ENCODE results near the gene R3HDM2.
A peak's percentile ranks its signal among the peaks of the same experiment; 100 is the strongest.

The R3HDM2 gene

GRCh38 chr12:57465747-57466505, 35.1 kb upstream of the R3HDM2 start:
- DNase-seq: no peak

GRCh38 chr12:57465030-57465746, 34.3 kb upstream of the R3HDM2 start:
- DNase-seq: no peak

- DNase-seq: no peak
These were observed 33.7 kb upstream of the R3HDM2 start for GRCh38 chr12:57464569-57464968.

GRCh38 chr12:57462912-57463253, 32.0 kb upstream of the R3HDM2 start:
- DNase-seq: no peak

- peak; percentile 80 for DNase-seq
These were observed 31.5 kb upstream of the R3HDM2 start for GRCh38 chr12:57462251-57462911.

- DNase-seq: no peak
These were observed 31.0 kb upstream of the R3HDM2 start for GRCh38 chr12:57461917-57462250.

- no peak for DNase-seq
These were observed 30.6 kb upstream of the R3HDM2 start for GRCh38 chr12:57461276-57461916.

- no peak for DNase-seq
These were observed 30.0 kb upstream of the R3HDM2 start for GRCh38 chr12:57460841-57461275.

GRCh38 chr12:57460468-57460784, 29.6 kb upstream of the R3HDM2 start:
- no peak for DNase-seq

- no peak for DNase-seq
These were observed 29.1 kb upstream of the R3HDM2 start, which contains the start of gene GLI1 for GRCh38 chr12:57459750-57460467. GLI1 (plus strand) TSS chr12:57459785; CDS start chr12:57463692, 3,907 bp downstream.

GRCh38 chr12:57459055-57459749, 28.4 kb upstream of the R3HDM2 start:
- DNase-seq: peak; percentile 85

- no peak for DNase-seq
These were observed 27.8 kb upstream of the R3HDM2 start for GRCh38 chr12:57458665-57459054.

GRCh38 chr12:57456737-57457490, 26.1 kb upstream of the R3HDM2 start:
- DNase-seq: no peak

GRCh38 chr12:57456145-57456700, 25.4 kb upstream of the R3HDM2 start:
- DNase-seq: no peak

- no peak for DNase-seq
These were observed 24.7 kb upstream of the R3HDM2 start for GRCh38 chr12:57455374-57456144.

GRCh38 chr12:57454566-57455373, 23.9 kb upstream of the R3HDM2 start, which contains the start of gene INHBE:
INHBE (plus strand) TSS chr12:57455307; CDS start chr12:57455537, 230 bp downstream.
- DNase-seq: no peak

GRCh38 chr12:57454213-57454565, 23.3 kb upstream of the R3HDM2 start:
- no peak for DNase-seq

- no peak for DNase-seq
These were observed 22.2 kb upstream of the R3HDM2 start for GRCh38 chr12:57452937-57453509.
